Calu3 (cell line): ENCODE results near the gene PSD4. TPM values are rescaled to one million over a fixed set of nuclear protein-coding genes. Genes with fewer than 3 reads are reported as not detected.

Experiments used
- BruUV-seq: library from RNA; stranded (reverse); fragments of 400-500 nt; replicated peaks from 2 replicates; lab custom pipeline; 2021; lab: Mats Ljungman, UMichigan
- CTCF ChIA-PET: fragments of 300-600 bp; sonication (Branson Sonifier 250); formaldehyde crosslinking; loops from one replicate; lab custom pipeline; 2022; ENCODE audit warnings: antibody characterized with exemption; lab: Charles Lee
- DNase-seq: peaks from one replicate; pipeline ENCODE4 v3.0.0; 2022
- H3K27ac Mint-ChIP-seq: one replicate; pipeline ENCODE4 v1.8.0; 2022; ENCODE audit warnings: mixed read lengths; ENCODE audit not compliant: unreplicated experiment
- H3K27me3 Mint-ChIP-seq: one replicate; pipeline ENCODE4 v1.8.0; 2022; ENCODE audit warnings: mixed read lengths; ENCODE audit not compliant: unreplicated experiment
- H3K36me3 Mint-ChIP-seq: one replicate; pipeline ENCODE4 v1.8.0; 2022; ENCODE audit warnings: mild to moderate bottlenecking, moderate library complexity, mixed read lengths; ENCODE audit not compliant: insufficient read depth, unreplicated experiment
- H3K4me1 Mint-ChIP-seq: one replicate; pipeline ENCODE4 v1.8.0; 2022; ENCODE audit warnings: mild to moderate bottlenecking, low read depth, mixed read lengths; ENCODE audit not compliant: unreplicated experiment
- H3K4me3 Mint-ChIP-seq: one replicate; pipeline ENCODE4 v1.8.0; 2022; ENCODE audit warnings: mild to moderate bottlenecking, low read depth, moderate library complexity, mixed read lengths; ENCODE audit not compliant: unreplicated experiment
- H3K9me3 Mint-ChIP-seq: one replicate; pipeline ENCODE4 v1.8.0; 2022; ENCODE audit warnings: low read depth, mixed read lengths; ENCODE audit not compliant: unreplicated experiment
- intact Hi-C: fragments of 100-400 bp; cut with micrococcal nuclease; formaldehyde crosslinking; loops from one replicate; pipeline ENCODE4 v1.10.0; 2022; ENCODE audit not compliant: unreplicated experiment
- total RNA-seq: library from RNA; stranded (reverse); gene quantifications from 2 replicates; pipeline ENCODE4 v1.2.3, GENCODE V29; 2022
- TF ChIP-seq, protein P1 (sequence below): fragments of 200-600 bp; IDR thresholded peaks from one replicate; pipeline ENCODE4 v1.8.0; 2022; ENCODE audit warnings: antibody characterized with exemption; ENCODE audit not compliant: unreplicated experiment

The PSD4 gene
- total RNA-seq, 1 experiment from 2014 or later, result 58.7 TPM

DNA sequence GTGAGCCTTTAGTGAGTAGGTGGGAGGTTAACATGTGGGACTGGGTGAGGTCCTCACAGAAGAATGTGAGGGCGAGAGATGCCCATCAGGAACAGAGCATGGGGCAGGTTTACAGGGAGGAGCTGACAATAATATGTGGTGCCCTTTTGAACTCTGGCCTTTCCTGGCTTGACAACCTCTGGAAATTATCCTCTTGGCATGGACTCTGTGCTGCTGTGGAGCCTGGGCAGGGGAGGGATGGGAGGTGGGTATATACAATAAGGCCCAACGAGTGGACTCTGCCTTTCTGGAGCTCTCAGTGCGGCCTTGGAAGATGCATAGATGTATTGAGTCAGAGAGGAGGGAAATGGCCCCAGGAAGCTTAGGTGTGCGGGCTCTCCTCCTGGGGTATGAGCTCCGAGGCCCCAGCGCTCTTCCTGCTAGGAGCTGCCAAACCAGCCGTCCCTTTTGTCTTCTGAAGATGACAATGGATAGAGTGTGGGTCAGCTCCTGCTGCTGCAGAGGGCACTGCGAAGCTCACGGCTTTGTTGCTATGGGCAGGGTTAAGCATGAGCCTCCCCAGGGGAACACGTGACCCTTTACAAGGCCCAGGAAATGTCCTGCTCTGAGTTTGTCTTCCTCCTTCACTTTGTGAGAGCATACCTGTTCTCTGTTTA is 8.7 kb upstream of the PSD4 start:
- peaks cover 3% of the 10 kb centered on the region for H3K9me3 Mint-ChIP-seq
- no peak overlapping the region for H3K4me3 Mint-ChIP-seq
- intact Hi-C loops, result no loop called here
- CTCF ChIA-PET, result interaction anchor here (1.1 kb wide), 1 partner anchor 10 kb away, joined by 3 read pairs; no protein-coding TSS in a partner anchor
- peaks cover 5% of the 10 kb centered on the region for H3K36me3 Mint-ChIP-seq
- no peaks in the 10 kb centered on the region for H3K27me3 Mint-ChIP-seq
- peaks cover 25% of the 10 kb centered on the region for H3K4me1 Mint-ChIP-seq
- TF ChIP-seq, protein P1, sequence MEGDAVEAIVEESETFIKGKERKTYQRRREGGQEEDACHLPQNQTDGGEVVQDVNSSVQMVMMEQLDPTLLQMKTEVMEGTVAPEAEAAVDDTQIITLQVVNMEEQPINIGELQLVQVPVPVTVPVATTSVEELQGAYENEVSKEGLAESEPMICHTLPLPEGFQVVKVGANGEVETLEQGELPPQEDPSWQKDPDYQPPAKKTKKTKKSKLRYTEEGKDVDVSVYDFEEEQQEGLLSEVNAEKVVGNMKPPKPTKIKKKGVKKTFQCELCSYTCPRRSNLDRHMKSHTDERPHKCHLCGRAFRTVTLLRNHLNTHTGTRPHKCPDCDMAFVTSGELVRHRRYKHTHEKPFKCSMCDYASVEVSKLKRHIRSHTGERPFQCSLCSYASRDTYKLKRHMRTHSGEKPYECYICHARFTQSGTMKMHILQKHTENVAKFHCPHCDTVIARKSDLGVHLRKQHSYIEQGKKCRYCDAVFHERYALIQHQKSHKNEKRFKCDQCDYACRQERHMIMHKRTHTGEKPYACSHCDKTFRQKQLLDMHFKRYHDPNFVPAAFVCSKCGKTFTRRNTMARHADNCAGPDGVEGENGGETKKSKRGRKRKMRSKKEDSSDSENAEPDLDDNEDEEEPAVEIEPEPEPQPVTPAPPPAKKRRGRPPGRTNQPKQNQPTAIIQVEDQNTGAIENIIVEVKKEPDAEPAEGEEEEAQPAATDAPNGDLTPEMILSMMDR, result no peak
- no peak for DNase-seq
- no TSS peak for BruUV-seq
- H3K27ac Mint-ChIP-seq, result no peak overlapping the region

DNA sequence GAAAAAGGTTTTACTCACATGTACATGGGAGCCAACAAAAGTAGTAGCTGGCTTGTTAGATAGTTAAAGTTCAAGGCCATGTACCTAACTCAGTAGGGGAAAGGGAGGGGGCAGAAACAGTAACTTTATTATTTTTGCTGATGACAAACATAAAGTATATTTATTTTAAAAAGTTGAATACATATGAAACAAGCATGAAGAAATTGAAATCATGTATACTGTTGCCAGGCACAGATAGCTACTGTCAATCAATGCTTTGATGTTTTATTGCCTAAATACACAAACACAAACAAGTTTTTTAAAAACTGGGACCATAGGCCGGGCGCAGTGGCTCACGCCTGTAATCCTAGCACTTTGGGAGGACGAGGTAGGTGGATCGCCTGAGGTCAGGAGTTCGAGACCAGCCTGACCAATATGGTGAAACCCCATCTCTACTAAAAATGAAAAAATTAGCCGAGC is 7.6 kb upstream of the PSD4 start:
- Mint-ChIP-seq H3K27ac (no peak overlapping the region), H3K4me3 (no peak overlapping the region), H3K36me3 (peaks cover 5% of the 10 kb centered on the region), H3K4me1 (peaks cover 25% of the 10 kb centered on the region), H3K27me3 (no peaks in the 10 kb centered on the region), H3K9me3 (peaks cover 3% of the 10 kb centered on the region)
- TF ChIP-seq, protein P1, result no peak
- no peak for DNase-seq
- intact Hi-C loops, result no loop called here
- CTCF ChIA-PET, result no interaction called here
- BruUV-seq, result no TSS peak

DNA sequence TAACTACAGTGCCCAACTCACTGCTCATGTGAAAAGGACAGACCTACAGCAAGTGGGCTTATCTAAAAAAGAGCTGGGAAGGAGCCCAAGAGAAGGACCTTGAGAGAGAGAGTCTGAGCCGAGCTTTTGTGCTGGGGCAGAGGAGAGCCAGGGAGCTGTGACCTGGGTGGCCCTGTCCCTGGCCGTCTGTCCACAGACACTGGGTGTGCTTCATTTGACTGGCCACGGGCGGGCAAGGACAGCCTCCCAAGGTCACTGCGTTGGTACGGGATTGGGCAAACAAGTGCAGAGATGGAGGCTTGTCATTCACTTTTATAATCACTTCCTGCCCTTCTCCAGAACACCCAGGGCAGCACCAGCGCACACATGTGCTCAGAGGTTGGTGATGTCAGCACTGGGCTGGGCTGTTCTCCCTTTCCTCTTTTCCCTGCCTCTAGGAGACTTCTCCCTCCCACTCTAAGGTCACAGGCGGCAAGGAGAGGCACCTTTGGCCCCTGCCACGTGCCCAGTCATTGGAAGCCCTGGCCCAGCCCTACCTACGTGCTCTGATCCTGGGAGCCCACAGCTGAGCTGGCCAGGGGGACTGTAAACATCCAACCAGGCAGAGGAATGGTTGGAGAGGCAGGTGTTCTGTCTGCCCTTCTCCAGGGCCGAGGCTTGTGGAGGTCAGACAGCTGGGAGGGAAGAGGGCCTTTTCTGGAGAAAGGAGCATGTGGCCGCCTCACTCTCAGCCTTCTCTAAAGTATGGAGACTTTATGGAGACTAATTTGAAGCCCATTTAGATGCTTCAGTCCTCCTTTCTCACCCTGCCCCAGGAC is 6.4 kb upstream of the PSD4 start:
- CTCF ChIA-PET, result interaction anchor here (0.6 to 0.8 kb wide), 2 partner anchors 9 to 30 kb away, joined by 3 to 4 read pairs; no protein-coding TSS in a partner anchor
- intact Hi-C loops, result no loop called here
- Mint-ChIP-seq H3K27me3 (no peaks in the 10 kb centered on the region), H3K4me3 (no peak overlapping the region), H3K9me3 (peaks cover 3% of the 10 kb centered on the region), H3K36me3 (peaks cover 9% of the 10 kb centered on the region), H3K4me1 (peaks cover 25% of the 10 kb centered on the region), H3K27ac (no peak overlapping the region)
- TF ChIP-seq, protein P1, result no peak
- BruUV-seq, result no TSS peak
- no peak for DNase-seq

DNA sequence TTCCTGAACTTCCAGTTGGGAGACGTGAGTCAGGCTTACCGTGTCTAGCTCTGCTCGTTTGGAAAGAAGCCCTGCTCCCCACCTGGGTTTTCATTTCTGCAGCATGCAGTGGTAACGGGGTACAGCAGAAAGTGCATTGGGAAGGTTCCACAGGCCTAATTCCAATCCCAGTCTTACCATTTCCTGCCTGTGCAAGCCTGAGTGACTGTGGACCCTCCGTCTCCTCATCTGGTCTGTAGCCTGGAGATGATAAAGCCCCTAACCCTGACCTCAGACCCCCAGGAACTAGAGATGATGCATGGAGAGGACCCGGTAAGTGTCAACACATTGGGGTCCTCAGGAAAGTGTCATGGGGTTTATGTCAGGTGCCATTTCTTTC is 5.8 kb upstream of the PSD4 start:
- BruUV-seq, result no TSS peak
- no peak for DNase-seq
- H3K27me3 Mint-ChIP-seq, result no peaks in the 10 kb centered on the region
- peaks cover 9% of the 10 kb centered on the region for H3K36me3 Mint-ChIP-seq
- no peak overlapping the region for H3K4me3 Mint-ChIP-seq
- H3K4me1 Mint-ChIP-seq, result peaks cover 25% of the 10 kb centered on the region
- peaks cover 3% of the 10 kb centered on the region for H3K9me3 Mint-ChIP-seq
- no peak overlapping the region for H3K27ac Mint-ChIP-seq
- TF ChIP-seq, protein P1, result no peak
- intact Hi-C loops, result no loop called here
- CTCF ChIA-PET, result interaction anchor here (0.8 kb wide), 1 partner anchor 9 kb away, joined by 4 read pairs; no protein-coding TSS in a partner anchor
